Dermis microvascular lymphatic vessel endothelial cell (primary cell): ENCODE data around the gene CBFA2T3. TPM values are rescaled to one million over a fixed set of nuclear protein-coding genes. Genes with fewer than 3 reads are reported as not detected.

ENCODE experiments used
- DNase-seq, 2 donors: peaks; one replicate each; pipeline versions ENCODE4 v3.0.0 to v3.0.0-alpha.2; 2010; ENCODE audit warnings: low read depth in 2 of 2
- total RNA-seq: library from RNA; depleted of rRNA; stranded (reverse); fragments of >200 nt; gene quantifications from 2 replicates; pipeline ENCODE4 v1.2.1, GENCODE V29; 2014

Gene CBFA2T3
- total RNA-seq, 1 donor from 2014 or later, result not detected

- no peak for DNase-seq
Observed at GRCh38 chr16:88939972-88940861, 36.8 kb downstream of the CBFA2T3 start.

- no peak for DNase-seq
Observed at GRCh38 chr16:88939245-88939971, 37.6 kb downstream of the CBFA2T3 start.

DNA sequence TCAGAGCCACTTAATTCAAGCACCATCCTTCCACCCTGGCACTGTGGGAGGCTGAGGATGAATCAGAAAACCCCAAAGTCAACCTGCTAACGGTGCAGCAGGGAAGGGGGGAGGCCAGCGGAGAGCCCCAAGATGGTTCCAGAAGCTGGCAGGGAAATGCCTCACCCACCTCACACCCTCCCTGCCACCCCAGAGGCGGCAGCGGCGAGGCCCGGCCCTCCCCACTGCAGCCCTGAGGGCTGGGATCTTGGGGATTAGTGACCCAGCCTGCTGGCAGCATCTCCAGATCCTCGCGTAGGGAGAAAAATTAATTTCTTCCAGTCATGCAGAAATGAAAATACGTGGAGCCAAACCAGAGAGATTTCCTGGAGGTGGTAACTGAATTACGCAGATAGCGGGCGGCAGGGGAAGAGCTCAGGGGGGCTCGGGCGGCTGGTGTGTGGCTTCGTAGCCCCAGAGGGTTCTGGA lies 38.2 kb downstream of the CBFA2T3 start:
- no peak for DNase-seq

GRCh38 chr16:88938119-88938776 lies 38.8 kb downstream of the CBFA2T3 start:
- DNase-seq, result no peak

- DNase-seq, result no peak
Observed at GRCh38 chr16:88937206-88937621, 39.8 kb downstream of the CBFA2T3 start.

- no peak for DNase-seq
Observed at GRCh38 chr16:88936556-88937205, 40.3 kb downstream of the CBFA2T3 start.

DNA sequence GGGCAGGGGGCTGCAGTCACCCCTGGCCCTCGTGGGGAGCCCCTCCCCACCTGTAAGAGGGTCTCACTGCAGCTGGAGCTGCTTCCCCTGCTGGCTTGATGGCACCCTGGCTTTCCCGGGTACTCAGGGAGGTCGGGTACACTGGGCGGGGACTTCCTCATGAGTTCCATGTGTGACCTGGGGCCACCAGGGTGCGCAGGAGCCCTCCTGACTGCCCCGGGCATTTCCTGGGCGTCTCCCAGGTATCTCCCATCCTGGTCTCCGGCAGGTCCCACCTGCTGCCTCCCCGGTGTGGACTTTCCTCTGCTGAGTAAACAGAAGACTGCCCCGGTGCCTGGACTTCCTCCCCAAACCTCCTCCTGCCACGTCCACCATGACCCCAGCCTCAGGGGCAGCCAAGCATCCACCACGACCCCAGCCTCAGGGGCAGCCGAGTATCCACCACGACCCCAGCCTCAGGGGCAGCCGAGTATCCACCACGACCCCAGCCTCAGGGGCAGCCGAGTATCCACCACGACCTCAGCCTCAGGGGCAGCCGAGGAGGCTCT lies 40.9 kb downstream of the CBFA2T3 start:
- no peak for DNase-seq

GRCh38 chr16:88934066-88934667 lies 42.8 kb downstream of the CBFA2T3 start:
- DNase-seq, result no peak

- DNase-seq, result no peak
Observed at GRCh38 chr16:88932929-88933328, 44.1 kb downstream of the CBFA2T3 start.

GRCh38 chr16:88931936-88932335 lies 45.1 kb downstream of the CBFA2T3 start:
- DNase-seq, result no peak

- DNase-seq, result no peak
Observed at GRCh38 chr16:88931373-88931900, 45.6 kb downstream of the CBFA2T3 start.

DNA sequence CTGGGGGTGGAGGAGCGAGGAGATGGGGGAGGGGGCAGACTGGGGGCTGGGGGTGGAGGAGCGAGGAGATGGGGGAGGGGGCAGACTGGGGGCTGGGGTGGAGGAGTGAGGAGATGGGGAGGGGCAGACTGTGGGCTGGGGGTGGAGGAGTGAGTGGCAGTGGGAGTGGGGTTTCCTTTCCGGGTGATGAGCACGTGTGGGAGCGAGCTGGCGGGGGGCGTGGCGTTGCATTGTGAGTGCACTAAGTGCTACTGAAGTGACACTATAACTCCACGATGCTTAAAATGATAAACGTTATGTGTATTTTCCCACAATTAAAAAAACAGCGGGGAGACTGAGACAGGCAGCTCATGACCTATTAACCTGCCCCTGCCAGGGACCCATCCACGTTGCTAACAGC lies 46.3 kb downstream of the CBFA2T3 start:
- DNase-seq, result no peak

DNA sequence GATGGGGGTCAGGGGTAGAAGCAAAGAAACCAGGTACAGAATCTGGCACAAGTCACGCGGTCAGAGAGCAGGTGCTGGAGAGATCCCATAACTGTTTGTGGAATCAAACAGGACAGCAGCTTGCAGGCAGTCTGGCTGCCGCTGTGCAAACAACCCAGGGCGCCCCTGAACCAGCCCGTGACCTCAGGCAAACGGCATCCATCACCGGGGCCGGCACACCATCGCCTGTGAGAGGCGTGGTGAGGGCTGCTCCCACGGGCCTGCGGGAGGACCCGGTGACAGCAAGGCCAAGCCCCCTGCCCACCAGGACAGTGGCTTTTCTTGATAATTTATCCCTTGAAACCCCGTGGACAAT lies 47.9 kb downstream of the CBFA2T3 start:
- no peak for DNase-seq

DNA sequence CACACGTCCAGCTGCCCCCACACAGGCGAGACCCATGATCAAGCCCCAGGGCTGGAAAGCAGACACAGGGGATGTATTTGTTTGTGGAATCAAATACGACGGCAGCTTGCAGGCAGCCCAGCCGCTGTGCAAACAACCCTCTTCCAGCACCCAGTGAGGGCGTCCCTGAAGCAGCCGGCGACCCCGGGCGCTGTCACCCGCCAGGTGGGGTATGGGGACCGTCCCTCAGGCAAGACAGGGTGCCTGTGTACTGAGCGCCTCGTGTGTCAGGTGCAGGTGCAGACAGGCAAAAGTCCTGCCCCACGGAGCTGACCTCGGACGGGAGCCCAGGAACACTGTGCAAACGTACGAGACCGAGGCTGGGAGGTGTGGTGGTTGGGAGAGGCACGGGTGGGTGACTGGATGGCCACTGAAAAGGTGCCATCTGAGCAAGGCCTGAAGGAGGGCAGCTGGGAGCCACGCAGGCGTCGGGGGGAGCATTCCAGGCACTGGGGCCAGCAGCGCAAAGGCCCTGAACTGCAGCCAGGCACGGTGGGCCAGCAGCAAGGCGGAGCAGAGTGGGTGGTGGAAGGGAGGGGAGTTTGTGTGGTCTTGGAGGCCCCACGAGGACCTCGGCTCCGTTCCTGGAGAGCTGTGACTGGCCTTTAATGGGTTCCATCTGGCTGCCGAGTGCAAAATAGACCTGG lies 48.5 kb downstream of the CBFA2T3 start:
- no peak for DNase-seq

DNA sequence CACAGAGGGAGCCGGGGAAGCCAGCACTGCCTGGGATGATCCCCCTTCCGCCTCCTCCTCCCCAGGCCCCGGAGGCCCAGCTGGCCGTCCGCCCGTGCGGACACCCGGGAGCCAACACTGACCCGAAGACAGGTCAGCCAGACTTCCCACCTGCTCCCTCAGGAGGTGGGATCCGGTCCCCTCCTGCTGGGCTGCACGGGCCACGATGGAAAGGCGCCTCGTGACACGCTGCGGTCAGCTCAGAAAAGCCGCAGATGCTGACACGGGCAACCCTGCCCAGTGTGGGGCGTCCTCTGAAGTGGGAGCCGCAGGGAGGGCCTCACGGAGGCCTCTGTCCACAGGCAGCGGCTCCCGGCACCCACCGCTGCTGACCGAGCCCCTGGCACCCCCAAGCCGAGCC lies 49.3 kb downstream of the CBFA2T3 start:
- DNase-seq, result no peak

- DNase-seq, result no peak
Observed at GRCh38 chr16:88927010-88927409, 50.0 kb downstream of the CBFA2T3 start.

DNA sequence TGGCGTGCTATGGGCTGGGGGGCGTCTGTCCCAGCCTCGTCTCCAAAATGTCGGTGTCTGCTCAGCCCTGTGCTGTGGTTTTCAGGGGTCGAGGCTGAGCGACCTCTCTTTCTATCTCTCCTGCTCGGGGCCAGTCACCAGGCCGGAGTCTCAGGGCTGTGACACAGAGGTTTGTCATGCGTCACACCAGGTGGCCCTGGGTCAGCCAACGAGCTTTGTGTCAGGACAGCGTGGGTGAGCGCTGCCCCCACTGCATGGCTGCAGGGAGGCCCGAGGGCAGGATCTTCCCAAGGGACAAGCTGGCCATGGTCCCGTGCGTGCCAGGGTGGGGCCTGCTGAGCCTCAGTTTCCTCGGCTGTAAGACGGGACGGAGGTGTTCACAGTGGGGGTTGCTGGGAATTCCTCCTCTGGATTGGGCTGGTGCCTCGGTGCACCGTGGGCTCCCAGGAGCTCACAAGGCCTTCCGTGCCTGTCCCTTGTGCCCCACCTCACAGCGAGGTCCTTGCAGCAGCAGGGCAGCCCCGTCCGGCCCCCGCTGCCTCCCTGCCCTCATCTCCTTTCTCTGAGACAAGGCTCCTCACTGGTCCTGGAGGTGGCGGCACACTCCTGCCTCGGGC lies 50.5 kb downstream of the CBFA2T3 start:
- DNase-seq, result no peak

DNA sequence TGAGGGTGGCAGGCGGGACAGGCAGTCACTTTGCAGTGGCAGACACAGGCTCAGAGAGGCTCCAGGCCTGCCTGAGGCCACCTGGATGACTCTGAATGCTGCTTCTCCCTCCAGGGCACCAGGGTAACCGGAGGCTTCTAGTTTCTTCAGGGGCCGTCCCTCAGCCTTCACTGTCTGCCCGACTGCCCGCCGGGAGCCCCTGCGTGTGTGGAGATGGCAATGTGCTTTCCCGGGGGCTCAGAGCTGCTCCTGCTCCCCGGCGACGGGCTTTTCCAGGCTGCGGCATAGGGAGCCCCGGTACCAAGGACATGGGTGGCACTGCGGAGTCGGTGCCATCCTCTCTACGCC lies 51.5 kb downstream of the CBFA2T3 start:
- DNase-seq, result no peak

DNA sequence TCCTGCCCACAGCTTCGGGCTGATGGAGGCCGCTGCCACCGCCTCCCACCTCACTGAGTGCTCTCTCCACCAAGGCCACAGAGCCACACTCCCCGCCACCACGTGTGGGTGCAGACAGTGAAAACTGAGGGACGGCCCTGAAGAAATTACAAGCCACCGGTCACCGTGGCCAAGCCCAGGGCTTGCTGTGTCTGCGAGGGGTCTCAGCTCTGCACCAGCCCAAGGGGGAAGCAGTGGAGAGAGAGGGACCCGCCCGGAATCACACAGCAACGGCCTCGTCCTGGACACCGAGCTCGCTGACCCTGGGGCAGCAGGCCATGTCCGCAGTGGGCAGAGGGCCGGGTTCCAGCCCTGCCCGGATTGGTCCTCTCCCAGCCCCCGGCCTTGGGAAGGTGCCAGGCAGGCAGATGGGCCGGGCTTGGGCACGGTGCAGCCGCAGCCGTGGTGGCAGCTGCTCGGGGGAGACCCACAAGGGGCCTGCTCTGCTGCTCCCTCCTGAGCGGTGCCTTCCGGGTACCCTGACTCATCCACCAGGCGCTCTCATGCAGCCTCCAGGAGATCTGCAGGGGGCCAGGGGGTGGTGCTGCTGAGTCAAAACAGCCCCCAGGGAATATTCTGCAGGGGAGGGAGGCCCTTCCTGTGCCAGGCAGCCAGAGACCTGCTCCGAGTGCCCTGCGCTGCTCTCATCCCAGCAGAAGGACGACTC lies 52.0 kb downstream of the CBFA2T3 start:
- DNase-seq, result peak; percentile 28 to 80
